GM18868 (cell line): ENCODE measurements around the gene RNGTT.
"Not testable (repeated sequence)": the region's sequence is repeated elsewhere in the genome, so short reads cannot be mapped to it uniquely, and the experiment has no call there.

Experiments
- ATAC-seq: cut with Tn5 transposase; IDR thresholded peaks from one replicate; pipeline ENCODE4 v1.9.1; 2021; ENCODE audit warnings: mild to moderate bottlenecking, moderate library complexity; ENCODE audit not compliant: unreplicated experiment

RNGTT gene

GRCh38 chr6:88914895-88915598, 48.4 kb downstream of the RNGTT start:
- ATAC-seq = no peak

- no peak for ATAC-seq
Measured at GRCh38 chr6:88914180-88914579, 49.2 kb downstream of the RNGTT start.

- no peak for ATAC-seq
Measured at GRCh38 chr6:88913471-88913870, 49.9 kb downstream of the RNGTT start.

GRCh38 chr6:88910922-88911778, 52.3 kb downstream of the RNGTT start:
- ATAC-seq = no peak

GRCh38 chr6:88908598-88909548, 54.5 kb downstream of the RNGTT start:
- no peak for ATAC-seq

DNA sequence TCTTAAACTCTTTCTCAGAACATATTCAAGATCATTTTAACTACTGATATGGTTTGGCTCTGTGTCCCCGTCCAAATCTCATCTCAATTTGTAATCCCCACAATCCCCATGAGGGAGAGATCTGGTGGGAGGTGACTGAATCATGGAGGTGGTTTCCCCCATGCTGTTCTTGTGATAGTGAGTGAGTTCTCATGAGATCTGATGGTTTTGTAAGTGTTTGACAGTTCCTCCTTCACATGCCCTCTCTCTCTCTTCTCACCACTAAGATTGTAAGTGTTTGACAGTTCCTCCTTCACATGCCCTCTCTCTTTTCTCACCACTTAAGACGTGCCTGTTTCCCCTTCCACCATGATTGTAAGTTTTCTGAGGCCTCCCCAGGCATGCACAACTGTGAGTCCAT, 56.3 kb downstream of the RNGTT start:
- ATAC-seq = not testable (repeated sequence)

DNA sequence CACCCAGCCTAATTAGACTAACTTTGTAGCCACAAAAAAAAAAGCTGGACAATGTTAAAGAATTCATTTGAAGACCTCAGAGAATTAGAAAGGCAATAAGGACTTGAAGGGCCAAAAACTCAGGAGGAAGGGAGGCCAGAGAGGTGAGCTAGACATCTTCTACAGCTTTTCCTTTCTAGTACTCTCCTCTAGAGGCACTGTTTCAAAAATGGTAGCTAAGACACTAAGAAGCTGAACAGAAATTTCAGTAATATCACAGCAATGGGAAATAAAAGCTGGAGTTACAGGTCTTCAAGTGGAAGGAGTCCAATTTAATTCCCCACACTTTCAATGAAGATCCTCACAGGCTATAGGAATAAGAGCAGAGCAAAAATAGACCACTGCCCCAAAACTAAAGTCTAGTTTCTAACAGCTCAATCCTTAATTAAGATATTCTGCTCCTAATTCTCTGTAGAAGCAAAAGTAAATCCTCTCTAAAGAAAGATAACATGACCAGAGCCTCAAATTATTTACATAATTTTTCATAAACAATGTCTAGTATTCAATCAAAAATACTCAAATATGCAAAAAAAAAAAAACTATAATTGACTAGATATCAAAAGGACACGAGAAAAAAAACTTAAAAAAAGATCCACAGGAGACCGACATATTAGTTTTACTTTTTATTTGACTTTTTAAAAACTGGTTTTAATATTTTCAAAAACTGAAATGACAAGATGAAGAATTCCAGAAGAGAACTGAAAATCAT, 63.7 kb downstream of the RNGTT start:
- ATAC-seq = no peak

DNA sequence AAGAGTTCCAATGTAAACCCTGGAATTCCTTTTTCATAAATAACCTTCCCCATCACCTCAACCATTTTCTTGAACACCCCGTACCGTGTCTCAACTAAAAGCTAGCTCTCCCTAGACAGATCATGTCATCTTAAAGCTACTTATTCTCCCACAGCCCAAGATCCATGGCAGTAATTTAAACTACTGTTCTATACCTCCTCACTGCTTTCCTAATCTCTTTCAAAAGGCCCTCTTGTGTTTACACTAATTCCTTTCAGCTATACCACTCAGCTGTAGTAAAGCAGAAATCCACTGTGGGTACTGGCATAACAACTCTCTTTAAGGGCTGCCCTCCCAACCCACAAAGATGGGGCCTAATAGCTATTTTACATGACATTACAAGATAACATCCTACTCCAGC, 67.5 kb downstream of the RNGTT start:
- ATAC-seq = no peak

GRCh38 chr6:88890860-88891845, 72.3 kb downstream of the RNGTT start:
- no peak for ATAC-seq

DNA sequence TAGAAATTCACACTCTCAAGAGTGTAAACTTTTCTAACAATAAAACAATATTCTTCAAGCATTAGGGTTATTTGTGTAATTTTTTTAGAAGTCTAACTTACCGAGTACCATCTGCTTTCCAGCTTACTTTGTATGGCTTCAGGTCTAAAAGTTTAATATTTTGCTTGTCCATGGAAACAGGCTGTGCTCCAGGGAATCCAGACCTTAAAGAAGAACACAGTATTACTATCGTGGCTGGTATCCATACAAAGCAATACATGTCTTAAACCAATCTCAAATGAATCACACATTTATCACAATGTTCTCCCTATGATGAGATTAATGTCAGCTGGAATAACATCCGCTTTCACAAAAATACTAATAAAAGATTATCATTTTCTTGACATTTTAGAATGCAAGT, 73.0 kb downstream of the RNGTT start:
- no peak for ATAC-seq

GRCh38 chr6:88884361-88884760, 79.1 kb downstream of the RNGTT start:
- no peak for ATAC-seq

DNA sequence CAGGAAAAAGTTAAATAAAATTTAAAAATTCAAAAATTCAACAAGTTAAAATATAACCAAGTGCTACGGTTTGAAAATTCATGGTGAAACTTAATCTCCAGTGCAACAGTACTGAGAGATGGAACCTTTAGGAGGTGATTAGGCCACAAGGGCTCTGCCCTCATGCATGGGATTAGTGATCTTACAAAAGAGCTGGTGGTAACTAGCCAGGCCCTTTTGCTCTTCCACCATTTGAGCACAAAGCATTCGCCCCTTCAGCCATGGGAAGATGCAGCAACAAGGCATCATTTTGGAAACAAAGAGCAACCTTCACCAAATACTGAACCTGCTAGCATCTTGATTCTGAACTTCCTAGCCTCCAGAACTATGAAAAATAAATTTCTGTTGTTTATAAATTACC, 80.9 kb downstream of the RNGTT start:
- ATAC-seq = no peak

- no peak for ATAC-seq
Measured at GRCh38 chr6:88881451-88881850, 82.0 kb downstream of the RNGTT start.

- ATAC-seq = no peak
Measured at GRCh38 chr6:88880021-88880420, 83.4 kb downstream of the RNGTT start.

- ATAC-seq = no peak
Measured at GRCh38 chr6:88877893-88878292, 85.5 kb downstream of the RNGTT start.

DNA sequence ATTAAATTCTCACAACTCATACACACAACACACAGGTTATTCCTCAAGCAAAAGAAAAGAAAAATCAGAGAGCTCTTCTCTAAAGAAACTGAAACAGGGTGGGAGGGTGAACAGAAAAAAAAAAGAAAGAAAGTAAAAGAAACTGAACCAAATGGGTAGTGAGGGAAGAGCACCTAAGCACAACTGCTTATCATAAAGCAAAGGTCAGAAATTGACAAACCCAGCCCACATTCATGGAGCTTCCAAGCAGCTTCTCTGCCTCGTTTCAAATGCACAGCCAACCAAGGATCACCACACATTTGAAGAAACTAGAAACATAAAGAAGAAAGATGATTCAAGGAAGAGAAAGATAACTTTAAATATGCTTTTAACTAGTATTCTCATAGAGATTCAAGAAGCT, 90.5 kb downstream of the RNGTT start:
- no peak for ATAC-seq

- ATAC-seq = no peak
Measured at GRCh38 chr6:88871498-88871897, 91.9 kb downstream of the RNGTT start.

- no peak for ATAC-seq
Measured at GRCh38 chr6:88870717-88871330, 92.6 kb downstream of the RNGTT start.
